ENCODE data around the gene CBS.

The CBS gene

DNA sequence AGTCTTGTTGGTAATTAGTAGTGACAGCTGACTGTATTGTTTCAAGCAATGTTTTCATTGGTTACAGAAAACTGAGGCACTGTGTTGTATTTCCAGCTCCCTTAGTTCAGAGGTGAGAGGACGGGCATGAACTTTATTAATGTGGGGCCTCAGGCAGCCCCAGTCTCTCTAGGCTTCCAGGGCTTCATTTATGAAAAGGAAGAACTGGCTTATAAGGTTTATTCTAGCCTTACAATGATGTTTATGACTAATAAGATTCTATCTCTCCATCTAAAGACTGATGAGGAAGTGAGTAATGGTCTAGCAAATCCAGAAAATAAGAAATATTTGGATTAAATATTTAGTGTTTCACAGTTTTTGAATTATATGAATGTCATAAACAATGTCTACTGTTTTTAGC is 41.5 kb downstream of the CBS start:
- no peak for TF ChIP-seq CTCF (IDR thresholded peaks at IDR 0.05; ENCODE audit: extremely low read depth, missing control alignments)
- no peak for DNase-seq (ENCODE audit: low spot score)

- DNase-seq (ENCODE audit: low spot score): no peak
- no peak for TF ChIP-seq CTCF (IDR thresholded peaks at IDR 0.05; ENCODE audit: extremely low read depth, missing control alignments)
These were observed 44.5 kb downstream of the CBS start for GRCh38 chr21:43031121-43031619.

GRCh38 chr21:43029785-43030184 is 45.9 kb downstream of the CBS start:
- no peak for DNase-seq (ENCODE audit: low spot score)
- no peak for TF ChIP-seq CTCF (IDR thresholded peaks at IDR 0.05; ENCODE audit: extremely low read depth, missing control alignments)

DNA sequence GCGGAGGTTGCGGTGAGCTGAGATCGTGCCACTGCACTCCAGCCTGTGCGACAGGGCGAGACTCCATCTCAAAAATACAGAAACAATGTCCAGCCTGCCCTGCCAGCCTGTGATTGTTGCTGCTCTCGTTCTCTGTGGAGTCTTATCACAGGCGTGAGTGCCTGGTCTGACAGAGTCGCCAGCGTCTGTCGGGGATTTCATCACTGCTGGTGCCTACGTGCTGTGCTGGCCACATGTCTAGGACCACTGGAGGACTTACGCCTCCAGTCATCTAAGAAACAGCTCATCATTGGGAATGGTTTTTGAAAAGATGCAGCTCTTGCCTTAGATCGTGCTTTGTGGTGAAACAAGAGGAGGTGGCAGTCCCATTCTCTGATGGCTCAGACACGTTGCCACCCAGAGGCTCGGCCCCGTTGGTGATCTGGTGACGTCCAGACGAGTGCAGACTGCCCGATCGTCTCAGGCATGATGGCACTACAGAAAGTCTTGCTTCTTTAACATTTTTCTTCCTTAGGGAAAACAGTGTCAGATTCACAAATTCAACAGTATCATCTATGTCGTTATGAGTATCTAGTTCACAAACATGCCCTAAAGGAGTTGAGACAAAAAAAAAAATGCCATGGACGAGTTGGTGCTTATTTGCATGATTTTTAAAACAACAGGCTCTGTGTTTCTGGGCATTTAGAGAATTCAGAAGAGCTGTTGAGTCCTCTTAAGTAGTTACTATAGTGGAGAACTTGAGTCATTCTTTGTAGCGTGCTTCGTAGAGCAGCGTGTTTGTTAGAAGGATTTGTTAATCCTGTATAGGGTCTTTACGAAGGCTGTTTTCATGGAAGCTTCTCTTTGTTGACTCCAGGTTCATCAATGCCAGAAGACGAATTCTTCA is 47.5 kb downstream of the CBS start:
- DNase-seq (ENCODE audit: low spot score): no peak

DNA sequence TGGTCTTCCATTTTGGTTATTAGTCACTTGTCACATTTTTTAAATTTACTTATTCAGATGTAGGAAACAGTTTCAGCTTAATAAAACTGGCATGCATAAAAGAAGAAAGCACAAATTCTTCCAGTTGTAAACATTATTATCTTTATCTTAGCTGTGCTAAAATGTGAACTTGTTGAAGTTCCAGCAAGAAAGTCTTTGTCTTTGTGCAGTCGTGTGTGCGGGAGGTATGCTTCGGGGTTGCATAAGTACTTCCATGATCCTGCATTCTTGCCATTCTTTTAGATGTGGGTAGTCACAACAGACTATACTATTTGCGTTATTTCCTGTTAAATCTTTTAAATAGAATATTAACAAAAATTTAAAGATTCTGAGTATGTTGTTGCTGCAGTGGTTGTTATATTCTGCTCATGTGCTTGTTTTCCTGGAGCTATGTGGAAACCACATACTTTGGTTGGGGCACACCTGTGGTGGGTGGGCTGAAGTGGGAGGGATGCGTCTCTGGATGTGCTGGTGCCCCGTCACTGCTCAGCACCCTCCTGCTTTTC is 49.9 kb downstream of the CBS start:
- DNase-seq (ENCODE audit: low spot score): no peak
- TF ChIP-seq CTCF (IDR thresholded peaks at IDR 0.05; ENCODE audit: extremely low read depth, missing control alignments): no peak

More for the DNA sequence above, 47.5 kb downstream of the CBS start:
- no peak for TF ChIP-seq CTCF (IDR thresholded peaks at IDR 0.05; ENCODE audit: extremely low read depth, missing control alignments)

DNA sequence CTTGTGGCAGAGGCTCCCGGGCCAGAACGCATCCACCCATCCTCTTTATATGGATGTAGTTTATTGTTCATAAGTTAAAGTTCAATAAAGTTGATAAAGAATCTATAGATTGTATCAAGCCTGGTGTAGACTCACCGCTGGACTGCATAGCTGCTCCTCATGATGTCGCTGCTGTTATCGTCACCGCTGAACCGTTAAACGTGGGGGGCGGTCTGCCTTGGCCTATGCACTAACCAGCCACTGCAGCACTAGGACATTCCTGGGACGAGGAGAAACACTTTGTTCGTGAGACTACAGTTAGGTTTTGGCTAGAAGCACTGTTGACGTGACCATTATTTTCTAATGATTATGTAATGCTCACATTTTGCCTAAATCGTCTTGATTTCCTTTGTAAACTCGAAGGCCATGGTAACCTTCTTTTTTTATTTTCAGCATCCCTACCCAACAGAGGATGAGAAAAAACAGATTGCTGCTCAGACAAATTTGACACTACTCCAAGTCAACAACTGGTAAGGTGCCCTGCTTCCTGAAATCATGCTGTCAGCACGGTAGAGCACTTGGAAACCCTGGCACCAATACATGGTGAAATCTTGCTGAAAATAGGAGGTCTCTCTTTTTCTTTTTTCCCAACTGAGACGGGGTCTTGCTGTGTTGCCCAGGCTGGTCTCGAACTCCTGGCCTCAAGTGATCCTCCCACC is 51.0 kb downstream of the CBS start:
- no peak for TF ChIP-seq CTCF (IDR thresholded peaks at IDR 0.05; ENCODE audit: extremely low read depth, missing control alignments)
- no peak for DNase-seq (ENCODE audit: low spot score)

GRCh38 chr21:43023175-43023574 is 52.5 kb downstream of the CBS start:
- DNase-seq (ENCODE audit: low spot score): no peak
- TF ChIP-seq CTCF (IDR thresholded peaks at IDR 0.05; ENCODE audit: extremely low read depth, missing control alignments): no peak
